Gastrocnemius medialis (tissue), 4 donors: ENCODE measurements around the gene TUBB2A. TPM values are rescaled to one million over a fixed set of nuclear protein-coding genes. Genes with fewer than 3 reads are reported as not detected.
"Not testable (repeated sequence)": the region's sequence is repeated elsewhere in the genome, so short reads cannot be mapped to it uniquely, and the experiment has no call there.

Experiments
- ATAC-seq, 2 donors: fragments of 150-250 bp; one replicate each; pipeline ENCODE4 v1.9.1; 2016
- DNase-seq, 2 donors: peaks; one replicate each; pipeline ENCODE4 v3.0.0-alpha.2; 2019
- H3K27ac ChIP-seq, 4 donors: fragments of 200-600 bp; sonication (generic); 1 replicate in 1 of 4; 2 replicates in 3 of 4; pipeline ENCODE4 v1.5.1; 2016 to 2018; ENCODE audit warnings: mild to moderate bottlenecking in 2 of 4, moderate library complexity in 1 of 4
- H3K27me3 ChIP-seq, 3 donors: fragments of 200-600 bp; sonication (generic) in 2 of 3; 1 replicate in 1 of 3; 2 replicates in 2 of 3; pipeline versions ENCODE4 v1.5.1 to v1.6.0; 2016 to 2019; ENCODE audit warnings: mild to moderate bottlenecking in 1 of 3, moderate library complexity in 1 of 3
- H3K36me3 ChIP-seq, 2 donors: fragments of 200-600 bp; sonication (generic) in 1 of 2; one replicate each; pipeline ENCODE4 v1.5.1; 2017 to 2018
- H3K4me1 ChIP-seq, 2 donors: fragments of 200-600 bp; sonication (generic) in 1 of 2; one replicate each; pipeline ENCODE4 v1.5.1; 2016 to 2017; ENCODE audit warnings: mild to moderate bottlenecking in 2 of 2
- H3K4me3 ChIP-seq, 4 donors: fragments of 200-600 bp; sonication (generic) in 3 of 4; 1 replicate in 1 of 4; 2 replicates in 3 of 4; pipeline ENCODE4 v1.5.1; 2016 to 2019; ENCODE audit warnings: mild to moderate bottlenecking in 2 of 4
- H3K9me3 ChIP-seq, 3 donors: fragments of 200-600 bp; sonication (generic) in 2 of 3; 1 replicate in 1 of 3; 2 replicates in 2 of 3; pipeline ENCODE4 v1.5.1; 2016 to 2019
- CTCF ChIP-seq, 5 experiments: fragments of 450-650 bp in 3 of 5; fragments of 200-600 bp in 2 of 5; sonication (generic) in 2 of 5; IDR thresholded peaks in 4 of 5; conservative IDR thresholded peaks in 1 of 5; 1 replicate in 4 of 5; 2 replicates in 1 of 5; pipeline ENCODE4 v1.5.1; 2016 to 2019; ENCODE audit warnings: antibody characterized with exemption in 5 of 5, mild to moderate bottlenecking in 3 of 5, moderate library complexity in 3 of 5
- POLR2A ChIP-seq, 2 donors: fragments of 450-650 bp; IDR thresholded peaks; one replicate each; pipeline ENCODE4 v1.6.1; 2017; ENCODE audit warnings: antibody characterized with exemption in 2 of 2, mild to moderate bottlenecking in 2 of 2, moderate library complexity in 2 of 2
- in situ Hi-C, 4 donors: fragments of 200-750 bp; cut with MboI; loops; one replicate each; pipeline versions ENCODE4 v1.15.0 to v1.8.0; 2017; ENCODE audit warnings: low sequenced_read_pairs in 4 of 4
- intact Hi-C: fragments of 100-400 bp; cut with DNase I; formaldehyde crosslinking; loops from one replicate; pipeline ENCODE4 v1.15.1; 2023; ENCODE audit warnings: low total_unique reads
- total RNA-seq, 4 donors: library from RNA; depleted of rRNA; stranded (reverse); fragments of >200 nt; gene quantifications; one replicate each; pipeline versions ENCODE4 v1.1.0 to v1.2.3, GENCODE V29; 2016

The TUBB2A gene
- total RNA-seq, 4 donors from 2014 or later: 18.9 to 53.1 (median 27.0) TPM

GRCh38 chr6:3193102-3193849 lies 35.9 kb upstream of the TUBB2A start:
- ATAC-seq: no peak
- no peak overlapping the region for H3K27ac ChIP-seq
- no peak overlapping the region for H3K4me3 ChIP-seq
- no peaks in the 10 kb centered on the region for H3K36me3 ChIP-seq
- H3K9me3 ChIP-seq: no peaks in the 10 kb centered on the region
- no peak for DNase-seq
- no peaks in the 10 kb centered on the region for H3K4me1 ChIP-seq
- TF ChIP-seq POLR2A (IDR thresholded peaks at IDR 0.05): no peak
- no peak for TF ChIP-seq CTCF (IDR thresholded peaks at IDR 0.05 in 4 of 5, conservative IDR thresholded peaks at IDR 0.05 in 1 of 5)
- intact Hi-C loops: no loop called here
- H3K27me3 ChIP-seq: no peaks in the 10 kb centered on the region
- in situ Hi-C loops: no loop called here

- intact Hi-C loops (no loop called here), in situ Hi-C loops (no loop called here)
- no peaks in the 10 kb centered on the region for H3K27me3 ChIP-seq
- no peak overlapping the region for H3K4me3 ChIP-seq
- no peaks in the 10 kb centered on the region for H3K9me3 ChIP-seq
- H3K4me1 ChIP-seq: no peaks in the 10 kb centered on the region
- no peak for DNase-seq
- ATAC-seq: no peak
- H3K36me3 ChIP-seq: no peaks in the 10 kb centered on the region
- no peak for TF ChIP-seq POLR2A (IDR thresholded peaks at IDR 0.05)
- no peak overlapping the region for H3K27ac ChIP-seq
These were observed 33.4 kb upstream of the TUBB2A start for GRCh38 chr6:3190779-3191178.

- H3K4me3 ChIP-seq: no peak overlapping the region
- H3K27me3 ChIP-seq: no peaks in the 10 kb centered on the region
- intact Hi-C loops: no loop called here
- no peaks in the 10 kb centered on the region for H3K9me3 ChIP-seq
- no peaks in the 10 kb centered on the region for H3K4me1 ChIP-seq
- in situ Hi-C loops: no loop called here
- no peak for TF ChIP-seq POLR2A (IDR thresholded peaks at IDR 0.05)
- no peaks in the 10 kb centered on the region for H3K36me3 ChIP-seq
- ATAC-seq (no peak), DNase-seq (no peak)
- no peak overlapping the region for H3K27ac ChIP-seq
These were observed 32.7 kb upstream of the TUBB2A start for GRCh38 chr6:3190056-3190455.

- intact Hi-C loops, ATAC-seq, H3K4me1 ChIP-seq, H3K27ac ChIP-seq, in situ Hi-C loops, H3K4me3 ChIP-seq, H3K9me3 ChIP-seq, H3K36me3 ChIP-seq, H3K27me3 ChIP-seq, DNase-seq: not testable (repeated sequence)
These were observed 31.8 kb upstream of the TUBB2A start for GRCh38 chr6:3189192-3189591.

GRCh38 chr6:3188262-3188661 lies 30.9 kb upstream of the TUBB2A start:
- DNase-seq: no peak
- intact Hi-C loops (no loop called here), in situ Hi-C loops (no loop called here)
- Histone ChIP-seq H3K9me3 (no peaks in the 10 kb centered on the region), H3K27me3 (no peaks in the 10 kb centered on the region), H3K36me3 (no peaks in the 10 kb centered on the region), H3K4me1 (no peaks in the 10 kb centered on the region), H3K27ac (no peak overlapping the region), H3K4me3 (no peak overlapping the region)
- no peak for ATAC-seq
- TF ChIP-seq POLR2A (IDR thresholded peaks at IDR 0.05): no peak
- TF ChIP-seq CTCF (IDR thresholded peaks at IDR 0.05 in 4 of 5, conservative IDR thresholded peaks at IDR 0.05 in 1 of 5): no peak

- in situ Hi-C loops: no loop called here
- Histone ChIP-seq H3K27ac (no peak overlapping the region), H3K27me3 (no peaks in the 10 kb centered on the region), H3K9me3 (no peaks in the 10 kb centered on the region), H3K4me3 (no peak overlapping the region), H3K36me3 (no peaks in the 10 kb centered on the region), H3K4me1 (no peaks in the 10 kb centered on the region)
- ATAC-seq (no peak), DNase-seq (no peak)
- no peak for TF ChIP-seq CTCF (IDR thresholded peaks at IDR 0.05 in 4 of 5, conservative IDR thresholded peaks at IDR 0.05 in 1 of 5)
- no peak for TF ChIP-seq POLR2A (IDR thresholded peaks at IDR 0.05)
- intact Hi-C loops: no loop called here
These were observed 29.6 kb upstream of the TUBB2A start for GRCh38 chr6:3186974-3187382.
